ENCODE measurements around the gene PRKCA.

DNA sequence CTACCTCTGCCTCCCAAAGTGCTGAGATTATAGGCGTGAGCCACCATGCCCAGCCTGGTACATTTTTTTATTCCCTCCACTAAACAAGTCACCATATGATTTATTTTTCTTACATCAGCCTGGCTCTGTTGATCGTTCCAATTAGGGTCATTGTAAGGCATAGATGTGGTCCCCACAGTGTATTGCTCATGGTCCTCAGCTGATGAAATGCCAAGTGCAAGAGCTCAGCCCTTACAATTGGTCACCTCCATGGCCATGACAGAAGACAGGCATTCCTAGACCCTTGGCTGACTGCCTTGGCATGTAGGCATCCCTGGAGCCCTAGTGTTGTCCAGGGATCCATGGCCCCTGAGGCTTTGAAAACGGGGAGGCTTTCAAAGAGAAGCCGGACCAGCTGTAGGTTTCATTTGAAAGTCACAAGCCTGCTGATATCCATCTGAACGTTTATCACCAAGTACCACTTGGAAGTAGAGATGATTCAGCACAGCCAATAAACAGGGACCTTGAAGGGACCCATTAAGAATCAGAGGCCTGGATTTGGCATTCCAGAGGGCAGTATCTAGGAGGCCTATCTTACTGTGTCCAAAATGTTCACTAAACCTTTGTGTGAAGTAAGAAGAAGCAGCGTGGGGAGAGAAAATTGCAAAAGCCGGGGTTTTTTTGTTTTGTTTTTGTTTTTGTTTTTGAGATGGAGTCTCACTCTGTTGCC, 20.6 kb upstream of the PRKCA start:
- TF ChIP-seq CTCF (IDR thresholded peaks at IDR 0.05; ENCODE audit: low read depth, low read length, missing input control) (no peak), TAF1 (conservative IDR thresholded peaks at IDR 0.05) (no peak), SP1 (IDR thresholded peaks at IDR 0.05) (no peak), MAX (IDR thresholded peaks at IDR 0.05) (no peak), ZBTB33 (IDR thresholded peaks at IDR 0.05) (no peak), RAD21 (IDR thresholded peaks at IDR 0.05) (no peak), RXRA (IDR thresholded peaks at IDR 0.05) (no peak), GABPA (IDR thresholded peaks at IDR 0.05 in 1 of 2, conservative IDR thresholded peaks at IDR 0.05 in 1 of 2) (no peak), FOXA1 (IDR thresholded peaks at IDR 0.05) (no peak), EGR1 (IDR thresholded peaks at IDR 0.05; ENCODE audit: low read depth in 2 of 2) (no peak)
- TF ChIP-seq, protein P1, sequence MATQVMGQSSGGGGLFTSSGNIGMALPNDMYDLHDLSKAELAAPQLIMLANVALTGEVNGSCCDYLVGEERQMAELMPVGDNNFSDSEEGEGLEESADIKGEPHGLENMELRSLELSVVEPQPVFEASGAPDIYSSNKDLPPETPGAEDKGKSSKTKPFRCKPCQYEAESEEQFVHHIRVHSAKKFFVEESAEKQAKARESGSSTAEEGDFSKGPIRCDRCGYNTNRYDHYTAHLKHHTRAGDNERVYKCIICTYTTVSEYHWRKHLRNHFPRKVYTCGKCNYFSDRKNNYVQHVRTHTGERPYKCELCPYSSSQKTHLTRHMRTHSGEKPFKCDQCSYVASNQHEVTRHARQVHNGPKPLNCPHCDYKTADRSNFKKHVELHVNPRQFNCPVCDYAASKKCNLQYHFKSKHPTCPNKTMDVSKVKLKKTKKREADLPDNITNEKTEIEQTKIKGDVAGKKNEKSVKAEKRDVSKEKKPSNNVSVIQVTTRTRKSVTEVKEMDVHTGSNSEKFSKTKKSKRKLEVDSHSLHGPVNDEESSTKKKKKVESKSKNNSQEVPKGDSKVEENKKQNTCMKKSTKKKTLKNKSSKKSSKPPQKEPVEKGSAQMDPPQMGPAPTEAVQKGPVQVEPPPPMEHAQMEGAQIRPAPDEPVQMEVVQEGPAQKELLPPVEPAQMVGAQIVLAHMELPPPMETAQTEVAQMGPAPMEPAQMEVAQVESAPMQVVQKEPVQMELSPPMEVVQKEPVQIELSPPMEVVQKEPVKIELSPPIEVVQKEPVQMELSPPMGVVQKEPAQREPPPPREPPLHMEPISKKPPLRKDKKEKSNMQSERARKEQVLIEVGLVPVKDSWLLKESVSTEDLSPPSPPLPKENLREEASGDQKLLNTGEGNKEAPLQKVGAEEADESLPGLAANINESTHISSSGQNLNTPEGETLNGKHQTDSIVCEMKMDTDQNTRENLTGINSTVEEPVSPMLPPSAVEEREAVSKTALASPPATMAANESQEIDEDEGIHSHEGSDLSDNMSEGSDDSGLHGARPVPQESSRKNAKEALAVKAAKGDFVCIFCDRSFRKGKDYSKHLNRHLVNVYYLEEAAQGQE (IDR thresholded peaks at IDR 0.05), result no peak
- TF ChIP-seq, protein P2, sequence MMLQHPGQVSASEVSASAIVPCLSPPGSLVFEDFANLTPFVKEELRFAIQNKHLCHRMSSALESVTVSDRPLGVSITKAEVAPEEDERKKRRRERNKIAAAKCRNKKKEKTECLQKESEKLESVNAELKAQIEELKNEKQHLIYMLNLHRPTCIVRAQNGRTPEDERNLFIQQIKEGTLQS (IDR thresholded peaks at IDR 0.05), result no peak

Data from liver (tissue), 3 donors.